NCI-H82 treated with DMSO at 0.1 percent for 48 hours (cell line): ENCODE data around the gene MYO7A.

ENCODE experiments used
- DNase-seq: peaks from one replicate; lab custom pipeline; 2025; ENCODE audit not compliant: unreplicated experiment; lab: John Stamatoyannopoulos, UW

MYO7A gene

DNA sequence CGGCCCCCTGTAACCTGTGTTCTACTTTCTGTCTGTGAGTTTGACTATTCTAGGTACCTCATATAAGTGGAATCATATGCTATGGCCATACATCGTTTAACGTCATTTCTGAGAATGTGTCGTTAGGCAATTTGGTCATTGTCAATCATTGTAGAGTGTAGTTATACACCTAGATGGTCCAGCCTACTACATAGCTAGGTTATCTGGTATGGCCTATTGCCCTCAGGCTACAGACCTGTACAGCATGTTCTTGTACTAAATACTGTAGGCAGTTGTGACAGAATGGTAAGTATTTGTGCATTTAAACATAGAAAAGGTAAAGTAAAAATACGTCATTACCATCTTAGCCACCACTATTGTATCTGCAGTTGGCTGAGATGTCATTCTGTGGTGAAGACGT lies 35.2 kb downstream of the MYO7A start:
- DNase-seq, result no peak

DNA sequence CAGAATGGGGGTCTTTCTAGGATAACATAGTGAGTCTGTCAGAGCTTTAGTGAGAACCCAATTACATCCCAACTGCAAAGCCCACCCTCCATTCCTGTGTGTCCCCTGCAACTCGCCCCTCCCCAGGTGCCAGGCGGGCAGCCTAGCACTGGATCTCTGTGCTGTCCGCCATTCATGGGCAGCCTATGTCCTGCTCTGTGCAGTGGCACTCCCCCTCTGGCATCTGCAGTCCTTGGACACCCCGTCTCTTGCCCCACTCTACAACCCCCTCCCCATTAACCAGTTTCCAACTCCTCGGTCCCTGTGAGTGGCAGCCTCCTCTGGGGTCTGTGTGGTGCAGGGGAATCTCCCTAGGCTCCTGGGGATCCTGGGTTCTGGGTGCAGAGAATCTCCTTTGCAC lies 37.0 kb downstream of the MYO7A start:
- no peak for DNase-seq

DNA sequence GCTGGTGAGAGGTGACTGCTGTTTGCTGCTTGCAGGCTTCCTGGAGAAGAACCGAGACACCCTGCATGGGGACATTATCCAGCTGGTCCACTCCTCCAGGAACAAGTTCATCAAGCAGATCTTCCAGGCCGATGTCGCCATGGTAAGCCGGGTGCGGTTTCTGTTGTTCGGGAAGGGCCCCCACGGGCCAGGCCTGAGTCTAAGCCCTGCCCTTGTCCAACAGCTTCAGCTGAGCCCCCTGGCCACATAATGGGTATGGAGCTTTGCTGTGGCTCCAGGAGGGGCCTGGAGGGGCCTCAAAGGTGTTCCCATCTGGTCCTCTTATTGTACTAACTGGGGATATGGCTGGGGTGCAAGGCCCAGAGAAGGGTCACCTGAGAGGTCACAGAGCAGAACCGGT lies 38.0 kb downstream of the MYO7A start:
- DNase-seq, result no peak

- no peak for DNase-seq
These were observed 39.1 kb downstream of the MYO7A start for GRCh38 chr11:77167111-77167626.

- no peak for DNase-seq
These were observed 39.7 kb downstream of the MYO7A start for GRCh38 chr11:77167791-77168190.

- no peak for DNase-seq
These were observed 42.1 kb downstream of the MYO7A start for GRCh38 chr11:77170107-77170506.

DNA sequence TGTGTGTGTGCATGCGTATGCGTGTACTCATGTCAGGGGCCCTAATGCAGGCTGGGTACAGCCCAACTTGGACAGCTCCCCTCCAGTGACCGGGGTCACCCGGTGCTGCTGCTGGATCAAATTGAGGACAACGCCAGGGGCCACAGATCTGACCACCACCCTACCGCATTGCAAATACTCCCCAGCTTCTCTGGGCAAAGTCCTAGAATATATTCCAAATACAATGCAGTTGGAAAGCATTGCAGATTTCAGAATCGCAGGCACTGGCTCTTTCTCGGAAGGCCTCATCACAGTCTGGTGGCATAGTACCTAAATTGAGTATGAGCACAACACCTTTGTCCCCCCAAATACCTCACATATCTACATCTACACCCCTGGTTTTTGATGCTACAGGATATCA lies 43.2 kb downstream of the MYO7A start:
- DNase-seq, result no peak

GRCh38 chr11:77171885-77172665 lies 44.0 kb downstream of the MYO7A start:
- DNase-seq, result peak; percentile 58

GRCh38 chr11:77172666-77172982 lies 44.6 kb downstream of the MYO7A start:
- no peak for DNase-seq

- DNase-seq, result no peak
These were observed 45.4 kb downstream of the MYO7A start for GRCh38 chr11:77173494-77173893.

DNA sequence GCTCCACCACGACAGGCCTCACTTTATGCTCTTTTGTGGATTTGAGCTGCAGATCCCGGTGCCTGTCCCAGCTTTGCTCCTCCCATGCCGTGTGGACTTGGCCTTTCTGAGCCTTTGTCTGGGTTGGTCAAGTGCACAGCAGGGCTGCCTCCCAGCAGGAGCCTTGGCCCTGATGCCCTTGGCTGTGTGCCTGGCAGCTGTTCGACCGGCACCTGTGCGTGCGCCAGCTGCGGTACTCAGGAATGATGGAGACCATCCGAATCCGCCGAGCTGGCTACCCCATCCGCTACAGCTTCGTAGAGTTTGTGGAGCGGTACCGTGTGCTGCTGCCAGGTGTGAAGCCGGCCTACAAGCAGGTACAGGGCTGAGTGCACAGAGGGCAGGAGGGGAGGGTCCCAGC lies 46.5 kb downstream of the MYO7A start:
- no peak for DNase-seq

DNA sequence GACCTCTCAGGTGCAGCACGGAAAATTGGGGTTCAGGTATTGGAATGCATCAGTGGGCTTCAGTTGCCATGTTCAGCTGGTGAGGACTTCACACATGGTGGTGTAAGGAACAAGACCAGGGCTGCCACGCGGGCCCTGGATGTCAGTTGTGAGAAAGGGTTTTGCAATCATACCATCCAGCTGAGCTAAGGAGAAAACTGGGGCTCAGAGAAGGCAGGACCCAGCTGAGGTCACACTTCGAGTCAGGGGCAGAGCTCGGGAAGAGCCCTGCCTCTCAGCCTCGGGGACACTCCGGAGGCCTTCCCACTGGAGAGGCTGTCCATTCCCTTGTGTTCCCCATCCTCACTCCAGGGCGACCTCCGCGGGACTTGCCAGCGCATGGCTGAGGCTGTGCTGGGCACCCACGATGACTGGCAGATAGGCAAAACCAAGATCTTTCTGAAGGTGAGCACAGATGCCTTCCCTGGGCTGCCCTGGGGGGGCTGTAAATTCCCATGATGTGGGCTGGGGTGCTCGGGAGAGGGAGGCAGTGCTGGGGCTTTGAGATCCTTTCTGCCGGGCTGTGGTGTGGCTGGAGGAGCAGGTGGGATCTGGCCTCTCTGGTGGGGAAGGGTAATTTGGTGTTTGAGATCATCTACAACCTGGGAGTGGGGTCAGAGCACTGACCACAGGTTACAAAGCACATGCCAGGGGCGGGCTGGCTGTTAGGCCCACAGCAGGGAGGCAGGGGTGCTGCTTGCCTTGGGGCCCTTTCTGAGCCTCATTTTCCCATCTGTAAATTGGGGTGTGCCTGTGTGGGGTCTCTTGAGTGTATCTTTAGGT lies 47.2 kb downstream of the MYO7A start:
- no peak for DNase-seq

GRCh38 chr11:77175869-77176539 lies 48.0 kb downstream of the MYO7A start:
- no peak for DNase-seq

DNA sequence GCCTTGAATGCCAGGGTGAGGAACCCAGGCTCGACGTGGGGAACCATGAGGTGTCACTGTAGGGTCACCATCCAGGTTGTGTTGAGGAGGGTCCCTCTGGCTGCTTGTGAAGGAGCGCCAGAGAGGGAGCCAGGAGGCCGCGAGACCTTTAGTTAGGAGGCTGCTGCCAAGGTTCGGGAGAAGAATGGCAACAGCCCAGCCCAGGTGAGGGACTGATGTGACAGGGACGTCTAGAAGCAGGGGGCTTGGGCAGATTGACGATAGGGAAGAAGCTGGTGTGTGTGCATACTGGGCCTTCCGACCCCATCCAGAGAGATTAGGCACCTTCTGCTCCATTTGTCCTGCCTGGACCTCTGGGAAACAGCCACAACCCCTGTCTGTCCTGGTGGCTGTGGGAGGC lies 49.0 kb downstream of the MYO7A start:
- no peak for DNase-seq

DNA sequence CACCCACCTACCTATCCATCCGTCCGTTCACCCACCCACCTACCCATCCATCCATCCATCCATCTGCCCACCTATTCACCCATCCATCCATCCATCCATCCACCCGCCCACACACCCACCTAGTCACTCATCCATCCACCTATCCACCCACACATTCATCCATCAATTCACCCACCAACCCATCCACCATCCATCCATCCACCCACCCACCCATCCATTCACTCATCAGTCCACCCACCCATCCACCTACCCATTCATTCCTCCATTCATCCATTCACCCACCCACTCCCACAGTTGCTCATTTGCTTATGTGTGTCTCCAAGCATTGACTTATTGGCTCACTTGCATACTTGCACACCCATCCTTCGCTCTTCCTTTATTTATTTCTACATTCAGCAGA lies 50.1 kb downstream of the MYO7A start:
- DNase-seq, result no peak

GRCh38 chr11:77179048-77179447 lies 51.0 kb downstream of the MYO7A start:
- no peak for DNase-seq

DNA sequence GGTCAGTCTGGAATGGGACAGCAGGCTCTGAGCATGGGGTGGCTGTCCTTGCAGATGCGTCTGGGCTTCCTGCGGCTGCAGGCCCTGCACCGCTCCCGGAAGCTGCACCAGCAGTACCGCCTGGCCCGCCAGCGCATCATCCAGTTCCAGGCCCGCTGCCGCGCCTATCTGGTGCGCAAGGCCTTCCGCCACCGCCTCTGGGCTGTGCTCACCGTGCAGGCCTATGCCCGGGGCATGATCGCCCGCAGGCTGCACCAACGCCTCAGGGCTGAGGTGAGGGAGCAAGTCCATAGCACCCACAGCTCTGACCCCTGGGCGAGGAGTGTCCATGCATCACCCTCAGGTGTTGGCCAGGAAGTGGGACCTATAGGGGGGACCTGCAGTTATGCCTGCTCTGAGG lies 51.6 kb downstream of the MYO7A start:
- no peak for DNase-seq

DNA sequence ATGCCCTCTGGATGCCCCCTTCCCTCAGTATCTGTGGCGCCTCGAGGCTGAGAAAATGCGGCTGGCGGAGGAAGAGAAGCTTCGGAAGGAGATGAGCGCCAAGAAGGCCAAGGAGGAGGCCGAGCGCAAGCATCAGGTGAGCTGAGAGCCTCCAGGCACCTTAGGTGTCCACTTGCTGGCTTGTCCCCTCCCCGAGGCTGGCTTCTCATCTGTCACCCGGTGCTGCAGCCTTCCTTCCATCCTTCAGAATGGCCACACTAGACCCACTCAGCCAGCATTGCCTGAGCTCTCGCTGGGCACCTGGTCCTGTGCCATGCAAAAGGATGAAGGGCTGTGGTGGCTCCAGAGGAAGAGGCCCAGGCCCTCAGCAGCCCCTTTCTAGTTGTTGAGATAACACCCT lies 52.3 kb downstream of the MYO7A start:
- no peak for DNase-seq

DNA sequence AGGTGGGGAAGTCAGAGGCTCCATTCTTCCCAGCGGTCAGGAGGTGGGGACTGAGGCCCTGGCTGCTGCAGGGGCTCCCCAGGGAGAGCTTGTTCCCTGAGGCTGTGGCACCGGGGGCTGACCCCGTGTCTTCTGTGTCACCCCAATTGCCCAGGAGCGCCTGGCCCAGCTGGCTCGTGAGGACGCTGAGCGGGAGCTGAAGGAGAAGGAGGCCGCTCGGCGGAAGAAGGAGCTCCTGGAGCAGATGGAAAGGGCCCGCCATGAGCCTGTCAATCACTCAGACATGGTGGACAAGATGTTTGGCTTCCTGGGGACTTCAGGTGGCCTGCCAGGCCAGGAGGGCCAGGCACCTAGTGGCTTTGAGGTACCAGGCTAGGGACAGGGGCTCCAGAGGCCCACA lies 53.2 kb downstream of the MYO7A start:
- DNase-seq, result no peak

DNA sequence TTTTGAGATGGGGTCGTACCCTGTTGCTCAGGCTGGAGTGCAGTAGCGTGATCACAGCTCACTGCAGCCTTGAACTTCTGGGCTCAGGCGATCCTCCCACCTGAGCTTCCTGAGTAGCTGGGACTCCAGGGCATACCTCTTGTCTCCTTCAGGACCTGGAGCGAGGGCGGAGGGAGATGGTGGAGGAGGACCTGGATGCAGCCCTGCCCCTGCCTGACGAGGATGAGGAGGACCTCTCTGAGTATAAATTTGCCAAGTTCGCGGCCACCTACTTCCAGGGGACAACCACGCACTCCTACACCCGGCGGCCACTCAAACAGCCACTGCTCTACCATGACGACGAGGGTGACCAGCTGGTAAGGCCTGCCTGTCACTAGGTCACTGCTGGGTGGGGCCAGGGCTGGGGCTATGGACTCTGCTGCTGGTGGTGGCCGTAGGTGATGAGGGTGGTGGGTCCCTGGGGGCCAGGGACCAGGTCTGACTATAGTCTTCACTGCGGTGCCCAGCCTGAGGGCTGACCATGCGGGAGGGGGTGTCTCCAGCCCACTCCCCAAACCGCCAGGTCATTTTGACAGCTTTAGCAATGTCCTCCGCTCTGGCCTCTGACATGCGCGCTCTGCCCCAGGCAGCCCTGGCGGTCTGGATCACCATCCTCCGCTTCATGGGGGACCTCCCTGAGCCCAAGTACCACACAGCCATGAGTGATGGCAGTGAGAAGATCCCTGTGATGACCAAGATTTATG lies 53.9 kb downstream of the MYO7A start:
- DNase-seq, result no peak
